ENCODE data around the gene TIGIT. TPM values are rescaled to one million over a fixed set of nuclear protein-coding genes. Genes with fewer than 3 reads are reported as not detected.

Gene TIGIT
- total RNA-seq, 4 donors from 2014 or later = 0.19 to 1.8 (median 0.52) TPM

- DNase-seq (ENCODE audit: low spot score) (no peak), ATAC-seq (ENCODE audit: low FRiP score) (no peak)
- TF ChIP-seq, protein P1, sequence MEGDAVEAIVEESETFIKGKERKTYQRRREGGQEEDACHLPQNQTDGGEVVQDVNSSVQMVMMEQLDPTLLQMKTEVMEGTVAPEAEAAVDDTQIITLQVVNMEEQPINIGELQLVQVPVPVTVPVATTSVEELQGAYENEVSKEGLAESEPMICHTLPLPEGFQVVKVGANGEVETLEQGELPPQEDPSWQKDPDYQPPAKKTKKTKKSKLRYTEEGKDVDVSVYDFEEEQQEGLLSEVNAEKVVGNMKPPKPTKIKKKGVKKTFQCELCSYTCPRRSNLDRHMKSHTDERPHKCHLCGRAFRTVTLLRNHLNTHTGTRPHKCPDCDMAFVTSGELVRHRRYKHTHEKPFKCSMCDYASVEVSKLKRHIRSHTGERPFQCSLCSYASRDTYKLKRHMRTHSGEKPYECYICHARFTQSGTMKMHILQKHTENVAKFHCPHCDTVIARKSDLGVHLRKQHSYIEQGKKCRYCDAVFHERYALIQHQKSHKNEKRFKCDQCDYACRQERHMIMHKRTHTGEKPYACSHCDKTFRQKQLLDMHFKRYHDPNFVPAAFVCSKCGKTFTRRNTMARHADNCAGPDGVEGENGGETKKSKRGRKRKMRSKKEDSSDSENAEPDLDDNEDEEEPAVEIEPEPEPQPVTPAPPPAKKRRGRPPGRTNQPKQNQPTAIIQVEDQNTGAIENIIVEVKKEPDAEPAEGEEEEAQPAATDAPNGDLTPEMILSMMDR (IDR thresholded peaks at IDR 0.05) = no peak
These were observed 1.2 kb downstream of the TIGIT start for GRCh38 chr3:114294940-114295480.

- ATAC-seq (ENCODE audit: low FRiP score) (no peak), DNase-seq (ENCODE audit: low spot score) (no peak)
- TF ChIP-seq, protein P1 (IDR thresholded peaks at IDR 0.05) = no peak
These were observed 2.1 kb downstream of the TIGIT start for GRCh38 chr3:114295946-114296345.

GRCh38 chr3:114299421-114299820, 5.6 kb downstream of the TIGIT start:
- TF ChIP-seq, protein P1 (IDR thresholded peaks at IDR 0.05) = no peak
- DNase-seq (ENCODE audit: low spot score) (no peak), ATAC-seq (ENCODE audit: low FRiP score) (no peak)

- DNase-seq (ENCODE audit: low spot score) (no peak), ATAC-seq (ENCODE audit: low FRiP score) (no peak)
- TF ChIP-seq, protein P1 (IDR thresholded peaks at IDR 0.05) = no peak
These were observed 6.3 kb downstream of the TIGIT start for GRCh38 chr3:114299941-114300624.

GRCh38 chr3:114307222-114307830, 13.5 kb downstream of the TIGIT start:
- DNase-seq (ENCODE audit: low spot score) (no peak), ATAC-seq (ENCODE audit: low FRiP score) (no peak)
- TF ChIP-seq, protein P1 (IDR thresholded peaks at IDR 0.05) = no peak

DNA sequence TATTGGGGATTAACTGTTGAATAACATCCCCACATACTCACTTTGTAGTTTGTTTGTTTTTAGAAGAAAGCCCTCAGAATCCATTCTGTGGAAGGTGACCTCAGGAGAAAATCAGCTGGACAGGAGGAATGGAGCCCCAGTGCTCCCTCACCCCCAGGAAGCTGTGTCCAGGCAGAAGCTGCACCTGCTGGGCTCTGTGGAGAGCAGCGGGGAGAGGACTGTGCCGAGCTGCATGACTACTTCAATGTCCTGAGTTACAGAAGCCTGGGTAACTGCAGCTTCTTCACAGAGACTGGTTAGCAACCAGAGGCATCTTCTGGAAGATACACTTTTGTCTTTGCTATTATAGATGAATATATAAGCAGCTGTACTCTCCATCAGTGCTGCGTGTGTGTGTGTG, 14.0 kb downstream of the TIGIT start:
- DNase-seq (ENCODE audit: low spot score) (no peak), ATAC-seq (ENCODE audit: low FRiP score) (no peak)
- TF ChIP-seq, protein P1 (IDR thresholded peaks at IDR 0.05) = no peak

- ATAC-seq (ENCODE audit: low FRiP score) (no peak), DNase-seq (ENCODE audit: low spot score) (no peak)
- TF ChIP-seq, protein P1 (IDR thresholded peaks at IDR 0.05) = no peak
These were observed 14.5 kb downstream of the TIGIT start for GRCh38 chr3:114308377-114308776.

All from omental fat pad (tissue), 4 donors.